Activated CD4-positive, alpha-beta T cell treated with anti-CD3 and anti-CD28 coated beads for 1 hour (primary cell): ENCODE results near the gene PHIP.
"Not testable (repeated sequence)": the region's sequence is repeated elsewhere in the genome, so short reads cannot be mapped to it uniquely, and the experiment has no call there.

Source experiments
- DNase-seq: peaks from one replicate; pipeline ENCODE4 v3.0.0-alpha.2; 2020

The PHIP gene

GRCh38 chr6:78911218-78911940 is 166.7 kb downstream of the PHIP start:
- no peak for DNase-seq

- DNase-seq: no peak
These were observed 167.4 kb downstream of the PHIP start for GRCh38 chr6:78910591-78911171.

GRCh38 chr6:78910010-78910409 is 168.0 kb downstream of the PHIP start:
- DNase-seq: no peak

- DNase-seq: no peak
These were observed 168.7 kb downstream of the PHIP start for GRCh38 chr6:78909391-78909790.

GRCh38 chr6:78908621-78909020 is 169.4 kb downstream of the PHIP start:
- DNase-seq: no peak

- no peak for DNase-seq
These were observed 181.8 kb downstream of the PHIP start for GRCh38 chr6:78896227-78896626.

- not testable (repeated sequence) for DNase-seq
These were observed 188.2 kb downstream of the PHIP start for GRCh38 chr6:78889901-78890300.
